Osteocyte (in vitro differentiated cells): ENCODE results near the gene PCGF3. TPM values are rescaled to one million over a fixed set of nuclear protein-coding genes. Genes with fewer than 3 reads are reported as not detected.

Experiments
- DNase-seq: peaks from one replicate; pipeline ENCODE4 v3.0.0; 2021; ENCODE audit warnings: mixed read lengths; ENCODE audit not compliant: unreplicated experiment; ENCODE audit errors: extremely low spot score
- H3K27ac Mint-ChIP-seq: one replicate; pipeline ENCODE4 v1.8.0; 2021; ENCODE audit warnings: mild to moderate bottlenecking, mixed read lengths; ENCODE audit not compliant: unreplicated experiment
- H3K27me3 Mint-ChIP-seq: one replicate; pipeline ENCODE4 v1.8.0; 2021; ENCODE audit warnings: mixed read lengths; ENCODE audit not compliant: unreplicated experiment
- H3K36me3 Mint-ChIP-seq: one replicate; pipeline ENCODE4 v1.8.0; 2021; ENCODE audit warnings: mixed read lengths; ENCODE audit not compliant: unreplicated experiment
- H3K4me1 Mint-ChIP-seq: one replicate; pipeline ENCODE4 v1.8.0; 2021; ENCODE audit warnings: mixed read lengths; ENCODE audit not compliant: unreplicated experiment
- H3K4me3 Mint-ChIP-seq: one replicate; pipeline ENCODE4 v1.8.0; 2021; ENCODE audit warnings: mild to moderate bottlenecking, moderate library complexity, mixed read lengths; ENCODE audit not compliant: unreplicated experiment
- H3K9me3 Mint-ChIP-seq: one replicate; pipeline ENCODE4 v1.8.0; 2021; ENCODE audit warnings: mixed read lengths; ENCODE audit not compliant: unreplicated experiment
- CTCF ChIP-seq: fragments of 200-600 bp; sonication (generic); IDR thresholded peaks from 2 replicates; pipeline ENCODE4 v1.5.0; 2021; ENCODE audit warnings: antibody characterized with exemption, mild to moderate bottlenecking, moderate library complexity
- total RNA-seq: library from RNA; stranded (reverse); gene quantifications from 2 replicates; pipeline ENCODE4 v1.2.1, GENCODE V29; 2021

PCGF3 gene
- total RNA-seq, 1 donor from 2014 or later = 70.0 TPM

- no peak for DNase-seq
- no peak for TF ChIP-seq CTCF
- no peaks in the 10 kb centered on the region for H3K36me3 Mint-ChIP-seq
- H3K27ac Mint-ChIP-seq = no peak overlapping the region
- no peaks in the 10 kb centered on the region for H3K9me3 Mint-ChIP-seq
- no peaks in the 10 kb centered on the region for H3K27me3 Mint-ChIP-seq
- H3K4me1 Mint-ChIP-seq = peaks cover 1% of the 10 kb centered on the region
- peak overlapping the region; percentile 60 for H3K4me3 Mint-ChIP-seq
Measured at GRCh38 chr4:663046-663437, 42.6 kb upstream of the PCGF3 start.

- Mint-ChIP-seq H3K9me3 (no peaks in the 10 kb centered on the region), H3K36me3 (no peaks in the 10 kb centered on the region), H3K4me1 (peaks cover 1% of the 10 kb centered on the region), H3K4me3 (peak overlapping the region; percentile 60), H3K27ac (no peak overlapping the region), H3K27me3 (no peaks in the 10 kb centered on the region)
- TF ChIP-seq CTCF = peak; percentile 23
- DNase-seq = no peak
Measured at GRCh38 chr4:663438-664428, 41.9 kb upstream of the PCGF3 start.

GRCh38 chr4:664713-665231 is 40.9 kb upstream of the PCGF3 start:
- no peaks in the 10 kb centered on the region for H3K36me3 Mint-ChIP-seq
- H3K4me1 Mint-ChIP-seq = peaks cover 1% of the 10 kb centered on the region
- no peak for TF ChIP-seq CTCF
- no peak for DNase-seq
- H3K4me3 Mint-ChIP-seq = no peak overlapping the region
- no peaks in the 10 kb centered on the region for H3K27me3 Mint-ChIP-seq
- no peak overlapping the region for H3K27ac Mint-ChIP-seq
- no peaks in the 10 kb centered on the region for H3K9me3 Mint-ChIP-seq

- TF ChIP-seq CTCF = no peak
- no peaks in the 10 kb centered on the region for H3K27me3 Mint-ChIP-seq
- no peaks in the 10 kb centered on the region for H3K36me3 Mint-ChIP-seq
- H3K9me3 Mint-ChIP-seq = no peaks in the 10 kb centered on the region
- H3K27ac Mint-ChIP-seq = no peak overlapping the region
- H3K4me3 Mint-ChIP-seq = no peak overlapping the region
- DNase-seq = no peak
- H3K4me1 Mint-ChIP-seq = peaks cover 1% of the 10 kb centered on the region
Measured at GRCh38 chr4:665381-665750, 40.3 kb upstream of the PCGF3 start.

GRCh38 chr4:665751-666435 is 39.7 kb upstream of the PCGF3 start:
- no peaks in the 10 kb centered on the region for H3K36me3 Mint-ChIP-seq
- peaks cover 1% of the 10 kb centered on the region for H3K4me1 Mint-ChIP-seq
- no peak overlapping the region for H3K27ac Mint-ChIP-seq
- H3K9me3 Mint-ChIP-seq = no peaks in the 10 kb centered on the region
- no peak for TF ChIP-seq CTCF
- no peak overlapping the region for H3K4me3 Mint-ChIP-seq
- no peaks in the 10 kb centered on the region for H3K27me3 Mint-ChIP-seq
- DNase-seq = no peak
